GM12874 (cell line): Measurements from ENCODE around the gene NPHP4.

Source experiments
- TF ChIP-seq, protein P1 (sequence below): IDR thresholded peaks from 2 replicates; pipeline ENCODE4 v1.5.1; 2011; ENCODE audit warnings: low read depth, mild to moderate bottlenecking, control low read depth, low read length, moderate library complexity; ENCODE audit not compliant: insufficient read depth

The NPHP4 gene

DNA sequence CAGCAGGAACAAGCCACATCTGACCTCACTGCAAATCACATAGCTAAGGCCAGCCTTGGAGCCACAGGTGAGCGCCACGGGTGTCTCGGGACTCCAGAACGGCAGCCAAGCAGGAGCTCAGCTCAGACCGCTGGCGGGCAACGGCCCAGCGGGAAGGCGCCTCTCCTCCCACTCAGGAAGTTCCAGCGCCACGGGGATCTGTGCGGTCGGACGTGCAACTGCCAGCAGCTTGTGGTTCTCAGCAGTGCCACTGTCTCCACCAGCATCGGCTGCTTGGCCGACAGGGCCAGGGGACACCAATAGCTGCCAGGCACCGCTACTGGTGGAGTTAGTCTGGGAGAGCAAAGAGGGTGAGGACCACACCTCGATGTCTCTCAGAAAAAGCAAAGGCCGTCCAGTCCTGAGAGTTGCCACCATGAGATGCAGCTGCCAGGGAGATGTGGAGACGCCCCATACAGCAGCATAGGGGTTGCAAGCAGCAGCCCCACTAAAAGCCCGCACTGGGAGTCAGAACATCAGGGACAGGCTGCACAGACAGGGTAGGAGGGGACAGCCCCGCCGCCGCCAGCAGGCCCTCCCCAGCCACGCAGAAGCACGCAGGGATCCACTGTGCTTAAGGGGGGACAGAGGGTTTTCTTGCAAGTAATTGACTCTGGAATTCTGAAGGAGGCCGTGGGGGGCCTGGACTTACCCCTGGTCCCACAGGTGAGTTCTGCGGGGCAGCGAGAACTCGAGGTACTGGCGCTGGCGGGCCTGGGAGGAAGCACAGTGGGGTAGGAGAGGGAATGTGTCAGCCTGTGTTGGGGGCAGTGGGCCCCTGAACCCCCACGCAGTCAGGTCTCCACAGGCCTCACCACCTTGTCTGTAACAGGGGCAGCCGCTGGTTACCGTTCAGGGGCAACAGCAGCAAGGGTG is 83.5 kb downstream of the NPHP4 start:
- TF ChIP-seq, protein P1, sequence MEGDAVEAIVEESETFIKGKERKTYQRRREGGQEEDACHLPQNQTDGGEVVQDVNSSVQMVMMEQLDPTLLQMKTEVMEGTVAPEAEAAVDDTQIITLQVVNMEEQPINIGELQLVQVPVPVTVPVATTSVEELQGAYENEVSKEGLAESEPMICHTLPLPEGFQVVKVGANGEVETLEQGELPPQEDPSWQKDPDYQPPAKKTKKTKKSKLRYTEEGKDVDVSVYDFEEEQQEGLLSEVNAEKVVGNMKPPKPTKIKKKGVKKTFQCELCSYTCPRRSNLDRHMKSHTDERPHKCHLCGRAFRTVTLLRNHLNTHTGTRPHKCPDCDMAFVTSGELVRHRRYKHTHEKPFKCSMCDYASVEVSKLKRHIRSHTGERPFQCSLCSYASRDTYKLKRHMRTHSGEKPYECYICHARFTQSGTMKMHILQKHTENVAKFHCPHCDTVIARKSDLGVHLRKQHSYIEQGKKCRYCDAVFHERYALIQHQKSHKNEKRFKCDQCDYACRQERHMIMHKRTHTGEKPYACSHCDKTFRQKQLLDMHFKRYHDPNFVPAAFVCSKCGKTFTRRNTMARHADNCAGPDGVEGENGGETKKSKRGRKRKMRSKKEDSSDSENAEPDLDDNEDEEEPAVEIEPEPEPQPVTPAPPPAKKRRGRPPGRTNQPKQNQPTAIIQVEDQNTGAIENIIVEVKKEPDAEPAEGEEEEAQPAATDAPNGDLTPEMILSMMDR: no peak

DNA sequence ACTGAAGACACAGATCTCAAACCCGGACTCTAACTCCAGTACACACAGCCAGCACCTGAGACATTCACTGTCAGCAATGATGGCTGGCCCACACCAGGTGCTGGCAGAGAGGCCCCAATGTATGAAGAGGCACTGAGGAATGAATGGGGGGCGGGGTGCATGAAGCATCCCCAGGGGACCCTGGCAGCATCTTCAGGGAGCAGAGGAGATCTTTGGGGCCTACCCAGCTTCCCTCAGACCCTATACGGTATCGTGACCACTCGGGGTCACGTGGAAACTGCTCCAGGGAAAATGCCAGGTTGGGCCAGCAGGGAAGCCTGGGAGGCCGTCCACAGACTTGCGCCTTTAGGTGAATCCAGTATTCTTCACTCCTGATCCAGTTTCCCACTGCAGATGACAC is 84.3 kb downstream of the NPHP4 start:
- TF ChIP-seq, protein P1: no peak

DNA sequence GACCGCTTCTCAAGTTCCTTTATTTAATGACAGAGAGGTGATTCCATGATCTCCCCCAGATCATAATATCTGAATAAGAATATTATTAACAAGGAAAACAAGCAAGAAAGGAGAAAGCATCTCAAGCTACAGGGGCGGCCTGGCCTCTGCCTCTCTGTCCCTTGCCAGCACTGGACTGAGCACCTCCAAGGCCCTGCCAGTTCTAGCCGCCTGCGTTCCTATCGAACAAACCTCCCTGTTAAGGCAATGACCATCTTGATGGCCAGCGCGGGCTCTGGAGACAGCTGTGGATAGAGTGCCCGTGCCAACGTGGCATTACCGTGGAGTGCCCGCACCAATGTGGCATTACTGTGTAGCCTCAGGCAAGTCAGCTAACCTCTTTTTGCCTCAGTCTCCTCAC is 84.8 kb downstream of the NPHP4 start:
- TF ChIP-seq, protein P1: no peak

DNA sequence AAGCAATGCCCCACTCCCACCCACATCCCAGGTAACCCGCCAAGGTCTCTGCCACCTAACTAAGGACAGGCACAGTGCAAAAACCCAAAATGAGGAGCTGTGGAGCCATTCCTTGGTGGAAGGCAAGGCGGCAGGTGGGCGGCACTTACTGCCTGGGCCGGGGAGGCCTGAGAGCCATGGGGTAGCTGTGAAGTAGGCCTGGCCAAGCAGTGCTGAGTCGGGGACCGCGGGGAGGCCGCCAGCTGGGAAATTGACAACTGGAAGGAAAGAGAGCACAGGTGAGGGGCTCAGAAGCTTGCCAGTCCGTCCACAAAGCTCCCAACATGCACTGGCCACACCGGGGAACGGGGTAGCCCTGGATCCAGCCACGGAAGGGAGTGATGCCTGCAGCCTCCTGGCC is 85.3 kb downstream of the NPHP4 start:
- TF ChIP-seq, protein P1: no peak

DNA sequence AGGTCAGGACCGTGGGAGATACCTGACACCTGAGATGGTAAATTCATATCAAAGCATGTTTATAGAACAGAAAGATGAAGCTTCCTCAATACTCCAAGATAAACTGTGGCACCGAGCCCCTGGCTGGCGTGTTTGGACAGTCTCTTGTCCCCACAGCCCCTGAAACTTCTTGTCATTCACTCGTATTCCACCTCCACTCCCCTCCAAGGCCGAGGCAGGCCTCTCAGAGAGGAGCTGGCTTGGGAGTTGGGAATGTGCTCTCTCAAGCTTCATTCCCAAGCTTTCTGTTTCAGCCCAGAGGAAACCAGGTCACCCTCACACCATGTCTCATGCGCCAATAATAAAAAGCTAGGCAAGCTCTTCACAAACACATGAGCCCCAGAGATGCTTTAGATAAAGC is 86.1 kb downstream of the NPHP4 start:
- TF ChIP-seq, protein P1: no peak

- TF ChIP-seq, protein P1: no peak
These were observed 86.8 kb downstream of the NPHP4 start for GRCh38 chr1:5905436-5905835.

DNA sequence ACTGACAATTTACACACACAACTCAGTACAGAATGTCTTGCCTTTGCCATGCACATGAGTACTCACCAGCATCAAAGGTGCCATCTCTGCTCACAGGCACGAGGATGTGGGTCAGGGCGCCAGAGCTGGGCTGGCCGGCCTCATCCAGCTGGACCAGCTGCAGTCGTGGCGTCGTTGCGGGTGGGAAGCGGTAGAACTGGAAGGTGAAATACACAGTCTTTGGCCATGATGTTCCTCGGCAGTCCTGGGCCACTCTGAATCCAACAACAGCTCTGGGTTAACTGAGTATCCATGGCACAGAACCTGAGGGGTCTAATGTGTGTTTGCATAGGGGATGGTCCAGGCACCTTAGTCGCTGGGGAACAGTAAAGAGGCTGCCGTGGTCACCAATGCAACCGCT is 87.7 kb downstream of the NPHP4 start:
- TF ChIP-seq, protein P1: no peak
